Measurements from ENCODE around the gene SEMA7A. TPM values are rescaled to one million over a fixed set of nuclear protein-coding genes. Genes with fewer than 3 reads are reported as not detected.
A peak's percentile ranks its signal among the peaks of the same experiment; 100 is the strongest.

SEMA7A gene
- total RNA-seq, 2 experiments from 2014 or later, result 48.8 to 51.4 TPM

GRCh38 chr15:74417225-74417624 lies 16.5 kb downstream of the SEMA7A start:
- no peak overlapping the region for H3K4me3 Mint-ChIP-seq
- no peaks in the 10 kb centered on the region for H3K9me3 Mint-ChIP-seq
- no peak for DNase-seq
- H3K27ac Mint-ChIP-seq, result peak overlapping the region; percentile 49
- peaks cover 40% of the 10 kb centered on the region for H3K4me1 Mint-ChIP-seq
- peaks cover 33% of the 10 kb centered on the region for H3K36me3 Mint-ChIP-seq
- H3K27me3 Mint-ChIP-seq, result no peaks in the 10 kb centered on the region

DNA sequence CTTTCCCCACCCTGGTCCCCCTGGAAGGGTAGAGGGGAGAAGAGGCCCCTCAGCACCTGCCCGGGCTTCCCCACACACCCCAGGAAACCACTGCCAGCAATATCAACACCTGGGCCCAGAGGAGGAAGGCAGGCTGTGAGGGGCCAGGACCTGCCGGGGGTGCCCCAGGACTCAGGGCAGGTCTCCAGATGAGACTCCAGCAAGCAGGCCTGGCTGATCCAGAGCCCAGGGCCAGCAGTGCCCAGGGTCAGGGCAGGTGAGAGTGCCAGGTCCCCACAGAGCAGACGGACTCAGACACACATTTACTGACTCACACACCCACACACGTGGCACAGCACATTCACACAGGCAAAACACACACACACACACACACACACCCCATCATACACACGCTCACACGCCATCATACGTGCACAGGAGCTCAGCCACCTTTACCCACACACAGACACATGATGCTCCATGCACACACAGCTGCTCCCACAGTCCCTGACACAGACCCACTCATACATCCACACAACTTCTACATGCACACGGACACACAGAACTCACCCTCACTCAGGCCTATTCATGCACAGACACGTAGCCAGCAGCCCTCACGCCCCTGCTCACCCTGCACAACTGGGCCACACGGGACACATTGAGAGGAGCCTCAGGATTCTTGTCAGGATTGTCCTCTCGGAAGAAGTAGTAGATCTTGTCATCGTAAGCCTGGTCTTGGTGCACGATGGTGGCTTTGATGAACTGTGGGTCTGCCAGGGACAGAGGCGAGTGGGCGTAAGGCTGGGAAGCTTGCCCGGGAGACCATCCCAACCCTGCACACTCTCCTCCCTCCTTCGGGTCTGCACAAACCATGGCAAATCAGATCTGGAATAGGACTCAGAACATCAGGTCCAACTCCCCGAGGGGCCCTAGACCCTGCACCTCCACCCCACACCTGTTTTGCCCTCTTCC lies 17.5 kb downstream of the SEMA7A start:
- no peaks in the 10 kb centered on the region for H3K9me3 Mint-ChIP-seq
- H3K36me3 Mint-ChIP-seq, result peaks cover 40% of the 10 kb centered on the region
- H3K4me1 Mint-ChIP-seq, result peaks cover 31% of the 10 kb centered on the region
- peak overlapping the region; percentile 49 for H3K27ac Mint-ChIP-seq
- DNase-seq, result no peak
- no peak overlapping the region for H3K4me3 Mint-ChIP-seq
- H3K27me3 Mint-ChIP-seq, result no peaks in the 10 kb centered on the region

GRCh38 chr15:74414603-74415338 lies 19.0 kb downstream of the SEMA7A start:
- Mint-ChIP-seq H3K27me3 (no peaks in the 10 kb centered on the region), H3K27ac (peak overlapping the region; percentile 3), H3K9me3 (no peaks in the 10 kb centered on the region), H3K4me3 (no peak overlapping the region), H3K36me3 (peaks cover 37% of the 10 kb centered on the region), H3K4me1 (peaks cover 18% of the 10 kb centered on the region)
- no peak for DNase-seq

DNA sequence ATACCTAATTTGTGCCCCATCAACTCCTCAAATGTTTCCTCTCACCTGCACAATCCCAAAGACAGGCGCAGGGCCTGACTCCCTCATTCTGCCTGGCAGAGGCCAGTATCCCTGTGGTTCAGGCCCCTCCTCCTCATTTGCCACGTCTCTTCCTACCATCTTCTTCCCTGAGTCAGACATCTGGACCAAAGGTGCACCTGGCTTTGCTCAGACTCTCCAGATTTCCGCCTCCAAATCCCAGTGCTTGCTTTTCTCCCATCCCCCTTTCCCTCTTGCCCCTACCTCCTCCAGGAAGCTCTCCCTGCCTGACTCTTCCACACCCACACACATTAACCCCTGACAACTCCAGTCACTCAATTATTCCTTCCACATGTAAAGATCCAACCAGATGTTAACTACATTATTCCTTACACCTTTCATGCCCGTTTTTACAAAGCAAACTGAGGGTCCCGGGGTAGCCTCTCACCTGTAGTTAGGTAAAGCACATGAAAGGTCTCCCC lies 19.6 kb downstream of the SEMA7A start:
- peaks cover 37% of the 10 kb centered on the region for H3K36me3 Mint-ChIP-seq
- no peak overlapping the region for H3K27ac Mint-ChIP-seq
- no peak for DNase-seq
- no peaks in the 10 kb centered on the region for H3K27me3 Mint-ChIP-seq
- H3K4me3 Mint-ChIP-seq, result no peak overlapping the region
- H3K9me3 Mint-ChIP-seq, result no peaks in the 10 kb centered on the region
- H3K4me1 Mint-ChIP-seq, result peaks cover 15% of the 10 kb centered on the region

GRCh38 chr15:74413350-74414080 lies 20.2 kb downstream of the SEMA7A start:
- Mint-ChIP-seq H3K36me3 (peaks cover 37% of the 10 kb centered on the region), H3K4me1 (peaks cover 12% of the 10 kb centered on the region), H3K27ac (peak overlapping the region; percentile 63), H3K4me3 (no peak overlapping the region), H3K9me3 (no peaks in the 10 kb centered on the region), H3K27me3 (no peaks in the 10 kb centered on the region)
- DNase-seq, result no peak

- Mint-ChIP-seq H3K27me3 (no peaks in the 10 kb centered on the region), H3K36me3 (peaks cover 30% of the 10 kb centered on the region), H3K27ac (no peak overlapping the region), H3K4me3 (no peak overlapping the region), H3K9me3 (no peaks in the 10 kb centered on the region), H3K4me1 (peaks cover 15% of the 10 kb centered on the region)
- DNase-seq, result no peak
Measured at GRCh38 chr15:74412159-74412558, 21.6 kb downstream of the SEMA7A start.

GRCh38 chr15:74411686-74412085 lies 22.1 kb downstream of the SEMA7A start:
- no peak overlapping the region for H3K4me3 Mint-ChIP-seq
- H3K27me3 Mint-ChIP-seq, result no peaks in the 10 kb centered on the region
- peaks cover 28% of the 10 kb centered on the region for H3K36me3 Mint-ChIP-seq
- no peak overlapping the region for H3K27ac Mint-ChIP-seq
- no peaks in the 10 kb centered on the region for H3K9me3 Mint-ChIP-seq
- H3K4me1 Mint-ChIP-seq, result peaks cover 15% of the 10 kb centered on the region
- no peak for DNase-seq

DNA sequence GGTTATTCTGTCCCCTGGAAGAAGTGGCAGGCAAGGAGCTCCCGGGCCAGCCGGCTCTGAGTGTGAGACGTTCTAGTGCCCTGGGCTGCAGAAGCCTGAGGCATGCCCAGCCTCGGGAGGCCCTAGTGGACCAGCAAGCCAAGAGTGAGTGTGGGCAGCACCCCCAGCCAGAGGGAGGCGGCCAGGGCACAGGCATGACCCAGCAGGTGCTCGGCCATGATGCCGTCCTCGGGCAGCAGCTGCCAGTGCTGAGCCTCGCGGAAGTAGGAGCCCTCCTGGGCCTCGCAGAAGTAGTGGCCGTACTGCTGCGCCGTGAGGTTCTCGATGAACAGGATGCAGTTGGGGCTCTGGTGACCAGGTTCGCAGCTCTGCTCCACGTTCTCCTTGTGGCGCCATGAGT lies 23.3 kb downstream of the SEMA7A start:
- Mint-ChIP-seq H3K4me3 (no peak overlapping the region), H3K27me3 (no peaks in the 10 kb centered on the region), H3K9me3 (no peaks in the 10 kb centered on the region), H3K36me3 (peaks cover 19% of the 10 kb centered on the region), H3K4me1 (peaks cover 15% of the 10 kb centered on the region), H3K27ac (no peak overlapping the region)
- DNase-seq, result no peak

GRCh38 chr15:74409225-74409624 lies 24.5 kb downstream of the SEMA7A start:
- no peak overlapping the region for H3K4me3 Mint-ChIP-seq
- DNase-seq, result no peak
- H3K9me3 Mint-ChIP-seq, result no peaks in the 10 kb centered on the region
- H3K36me3 Mint-ChIP-seq, result peaks cover 18% of the 10 kb centered on the region
- H3K27me3 Mint-ChIP-seq, result no peaks in the 10 kb centered on the region
- peaks cover 16% of the 10 kb centered on the region for H3K4me1 Mint-ChIP-seq
- no peak overlapping the region for H3K27ac Mint-ChIP-seq

DNA sequence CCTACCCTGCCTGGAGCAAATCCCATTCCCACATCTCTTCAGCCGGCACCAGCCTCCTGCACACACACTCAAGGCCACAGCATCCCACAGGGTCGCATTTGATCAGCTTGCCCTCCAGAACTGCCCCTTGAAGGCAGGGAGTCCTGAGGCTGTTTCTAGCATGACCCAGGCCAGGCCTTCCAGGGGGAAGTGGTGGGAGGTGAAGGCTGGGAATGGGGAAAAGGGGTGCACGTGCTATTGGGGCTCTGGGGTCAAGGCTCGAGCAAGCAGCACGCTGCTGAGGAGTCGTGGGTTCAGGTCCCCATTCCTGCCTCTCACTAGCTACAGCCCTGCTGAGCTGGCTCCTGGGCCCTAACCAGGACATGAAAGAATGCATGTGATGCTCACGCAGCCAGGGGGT lies 24.9 kb downstream of the SEMA7A start:
- Mint-ChIP-seq H3K4me1 (peaks cover 20% of the 10 kb centered on the region), H3K27me3 (no peaks in the 10 kb centered on the region), H3K36me3 (peaks cover 20% of the 10 kb centered on the region), H3K4me3 (no peak overlapping the region), H3K27ac (peak overlapping the region; percentile 2), H3K9me3 (no peaks in the 10 kb centered on the region)
- DNase-seq, result no peak

GRCh38 chr15:74408385-74408784 lies 25.4 kb downstream of the SEMA7A start:
- H3K9me3 Mint-ChIP-seq, result no peaks in the 10 kb centered on the region
- DNase-seq, result no peak
- peak overlapping the region; percentile 2 for H3K27ac Mint-ChIP-seq
- peaks cover 20% of the 10 kb centered on the region for H3K36me3 Mint-ChIP-seq
- H3K27me3 Mint-ChIP-seq, result no peaks in the 10 kb centered on the region
- no peak overlapping the region for H3K4me3 Mint-ChIP-seq
- H3K4me1 Mint-ChIP-seq, result peaks cover 24% of the 10 kb centered on the region

- Mint-ChIP-seq H3K27ac (peak overlapping the region; percentile 79), H3K4me3 (no peak overlapping the region), H3K36me3 (peaks cover 17% of the 10 kb centered on the region), H3K27me3 (no peaks in the 10 kb centered on the region), H3K9me3 (no peaks in the 10 kb centered on the region), H3K4me1 (peaks cover 37% of the 10 kb centered on the region)
- DNase-seq, result no peak
Measured at GRCh38 chr15:74406992-74407705, 26.6 kb downstream of the SEMA7A start.

DNA sequence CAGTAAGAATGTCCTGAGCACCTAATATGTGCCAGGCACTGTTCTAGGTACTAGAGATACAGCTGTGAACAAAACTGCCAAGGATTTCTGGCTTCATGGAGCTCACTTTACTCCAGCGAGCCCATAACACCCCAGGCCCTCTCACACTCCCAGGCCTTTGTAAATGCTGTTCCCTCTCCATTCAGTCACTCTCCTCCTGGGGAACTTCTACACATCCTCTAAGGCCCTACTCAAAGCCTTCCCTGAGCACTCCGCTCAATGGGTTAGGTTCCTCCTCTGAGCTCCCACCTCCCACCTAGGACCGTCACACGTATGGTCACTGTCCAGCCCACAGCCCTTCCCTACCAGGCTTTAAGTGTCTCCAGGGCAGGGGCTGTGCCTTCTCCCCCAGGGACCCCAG lies 27.2 kb downstream of the SEMA7A start:
- Mint-ChIP-seq H3K27me3 (no peaks in the 10 kb centered on the region), H3K36me3 (peaks cover 12% of the 10 kb centered on the region), H3K27ac (peak overlapping the region; percentile 3), H3K4me3 (no peak overlapping the region), H3K4me1 (peaks cover 43% of the 10 kb centered on the region), H3K9me3 (no peaks in the 10 kb centered on the region)
- DNase-seq, result no peak

- H3K27me3 Mint-ChIP-seq, result no peaks in the 10 kb centered on the region
- H3K27ac Mint-ChIP-seq, result peak overlapping the region; percentile 21
- peaks cover 50% of the 10 kb centered on the region for H3K4me1 Mint-ChIP-seq
- H3K36me3 Mint-ChIP-seq, result peaks cover 10% of the 10 kb centered on the region
- no peak for DNase-seq
- no peak overlapping the region for H3K4me3 Mint-ChIP-seq
- H3K9me3 Mint-ChIP-seq, result no peaks in the 10 kb centered on the region
Measured at GRCh38 chr15:74405823-74406222, 27.9 kb downstream of the SEMA7A start.
